ENCODE measurements around the gene B4GALNT3.
"Not testable (repeated sequence)": the region's sequence is repeated elsewhere in the genome, so short reads cannot be mapped to it uniquely, and the experiment has no call there.

The B4GALNT3 gene

GRCh38 chr12:459430-460258 is at the start of gene B4GALNT3:
Gene B4GALNT3 (plus strand): TSS chr12:459939. CDS start chr12:460377, 438 bp downstream.
- peak; percentile 75 for DNase-seq (ENCODE audit: low spot score)

- no peak for DNase-seq (ENCODE audit: low spot score)
These were observed 44.9 kb upstream of the B4GALNT3 start for GRCh38 chr12:414859-415258.

GRCh38 chr12:418432-418831 is 41.3 kb upstream of the B4GALNT3 start:
- no peak for DNase-seq (ENCODE audit: low spot score)

GRCh38 chr12:422526-422925 is 37.2 kb upstream of the B4GALNT3 start:
- DNase-seq (ENCODE audit: low spot score), result no peak

- DNase-seq (ENCODE audit: low spot score), result not testable (repeated sequence)
These were observed 24.0 kb upstream of the B4GALNT3 start for GRCh38 chr12:435737-436136.

- peak; percentile 59 for DNase-seq (ENCODE audit: low spot score)
These were observed 17.4 kb upstream of the B4GALNT3 start for GRCh38 chr12:442235-442884.

- DNase-seq (ENCODE audit: low spot score), result no peak
These were observed 12.6 kb upstream of the B4GALNT3 start for GRCh38 chr12:447141-447540.

- DNase-seq (ENCODE audit: low spot score), result no peak
These were observed 10.5 kb upstream of the B4GALNT3 start for GRCh38 chr12:449203-449602.

GRCh38 chr12:450438-450837 is 9.3 kb upstream of the B4GALNT3 start:
- DNase-seq (ENCODE audit: low spot score), result no peak

GRCh38 chr12:452667-453210 is 7.0 kb upstream of the B4GALNT3 start:
- no peak for DNase-seq (ENCODE audit: low spot score)

GRCh38 chr12:454833-455232 is 4.9 kb upstream of the B4GALNT3 start:
- no peak for DNase-seq (ENCODE audit: low spot score)

- DNase-seq (ENCODE audit: low spot score), result no peak
These were observed 3.9 kb upstream of the B4GALNT3 start for GRCh38 chr12:455821-456220.

- no peak for DNase-seq (ENCODE audit: low spot score)
These were observed 2.1 kb upstream of the B4GALNT3 start for GRCh38 chr12:457676-458075.

GRCh38 chr12:459050-459429 is 699 bp upstream of the B4GALNT3 start:
- DNase-seq (ENCODE audit: low spot score), result no peak

GRCh38 chr12:460261-461230 is 807 bp downstream of the B4GALNT3 start:
- no peak for DNase-seq (ENCODE audit: low spot score)

- no peak for DNase-seq (ENCODE audit: low spot score)
These were observed 1.7 kb downstream of the B4GALNT3 start for GRCh38 chr12:461425-461824.

- peak; percentile 42 for DNase-seq (ENCODE audit: low spot score)
These were observed 3.4 kb downstream of the B4GALNT3 start for GRCh38 chr12:462936-463705.

GRCh38 chr12:464484-465267 is 4.9 kb downstream of the B4GALNT3 start:
- DNase-seq (ENCODE audit: low spot score), result no peak

- no peak for DNase-seq (ENCODE audit: low spot score)
These were observed 6.3 kb downstream of the B4GALNT3 start for GRCh38 chr12:466039-466438.

- DNase-seq (ENCODE audit: low spot score), result no peak
These were observed 7.0 kb downstream of the B4GALNT3 start for GRCh38 chr12:466762-467161.

All from LoVo (cell line).